Mammary microvascular endothelial cell (primary cell): ENCODE measurements around the gene EML3. TPM values are rescaled to one million over a fixed set of nuclear protein-coding genes. Genes with fewer than 3 reads are reported as not detected.

ENCODE experiments used
- total RNA-seq: library from RNA; depleted of rRNA; stranded (reverse); fragments of >200 nt; gene quantifications from 2 replicates; pipeline ENCODE4 v1.2.3, GENCODE V29; 2015

The EML3 gene, protein sequence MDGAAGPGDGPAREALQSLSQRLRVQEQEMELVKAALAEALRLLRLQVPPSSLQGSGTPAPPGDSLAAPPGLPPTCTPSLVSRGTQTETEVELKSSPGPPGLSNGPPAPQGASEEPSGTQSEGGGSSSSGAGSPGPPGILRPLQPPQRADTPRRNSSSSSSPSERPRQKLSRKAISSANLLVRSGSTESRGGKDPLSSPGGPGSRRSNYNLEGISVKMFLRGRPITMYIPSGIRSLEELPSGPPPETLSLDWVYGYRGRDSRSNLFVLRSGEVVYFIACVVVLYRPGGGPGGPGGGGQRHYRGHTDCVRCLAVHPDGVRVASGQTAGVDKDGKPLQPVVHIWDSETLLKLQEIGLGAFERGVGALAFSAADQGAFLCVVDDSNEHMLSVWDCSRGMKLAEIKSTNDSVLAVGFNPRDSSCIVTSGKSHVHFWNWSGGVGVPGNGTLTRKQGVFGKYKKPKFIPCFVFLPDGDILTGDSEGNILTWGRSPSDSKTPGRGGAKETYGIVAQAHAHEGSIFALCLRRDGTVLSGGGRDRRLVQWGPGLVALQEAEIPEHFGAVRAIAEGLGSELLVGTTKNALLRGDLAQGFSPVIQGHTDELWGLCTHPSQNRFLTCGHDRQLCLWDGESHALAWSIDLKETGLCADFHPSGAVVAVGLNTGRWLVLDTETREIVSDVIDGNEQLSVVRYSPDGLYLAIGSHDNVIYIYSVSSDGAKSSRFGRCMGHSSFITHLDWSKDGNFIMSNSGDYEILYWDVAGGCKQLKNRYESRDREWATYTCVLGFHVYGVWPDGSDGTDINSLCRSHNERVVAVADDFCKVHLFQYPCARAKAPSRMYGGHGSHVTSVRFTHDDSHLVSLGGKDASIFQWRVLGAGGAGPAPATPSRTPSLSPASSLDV
- total RNA-seq: 28.5 and 30.8 TPM in 2 replicates

DNA sequence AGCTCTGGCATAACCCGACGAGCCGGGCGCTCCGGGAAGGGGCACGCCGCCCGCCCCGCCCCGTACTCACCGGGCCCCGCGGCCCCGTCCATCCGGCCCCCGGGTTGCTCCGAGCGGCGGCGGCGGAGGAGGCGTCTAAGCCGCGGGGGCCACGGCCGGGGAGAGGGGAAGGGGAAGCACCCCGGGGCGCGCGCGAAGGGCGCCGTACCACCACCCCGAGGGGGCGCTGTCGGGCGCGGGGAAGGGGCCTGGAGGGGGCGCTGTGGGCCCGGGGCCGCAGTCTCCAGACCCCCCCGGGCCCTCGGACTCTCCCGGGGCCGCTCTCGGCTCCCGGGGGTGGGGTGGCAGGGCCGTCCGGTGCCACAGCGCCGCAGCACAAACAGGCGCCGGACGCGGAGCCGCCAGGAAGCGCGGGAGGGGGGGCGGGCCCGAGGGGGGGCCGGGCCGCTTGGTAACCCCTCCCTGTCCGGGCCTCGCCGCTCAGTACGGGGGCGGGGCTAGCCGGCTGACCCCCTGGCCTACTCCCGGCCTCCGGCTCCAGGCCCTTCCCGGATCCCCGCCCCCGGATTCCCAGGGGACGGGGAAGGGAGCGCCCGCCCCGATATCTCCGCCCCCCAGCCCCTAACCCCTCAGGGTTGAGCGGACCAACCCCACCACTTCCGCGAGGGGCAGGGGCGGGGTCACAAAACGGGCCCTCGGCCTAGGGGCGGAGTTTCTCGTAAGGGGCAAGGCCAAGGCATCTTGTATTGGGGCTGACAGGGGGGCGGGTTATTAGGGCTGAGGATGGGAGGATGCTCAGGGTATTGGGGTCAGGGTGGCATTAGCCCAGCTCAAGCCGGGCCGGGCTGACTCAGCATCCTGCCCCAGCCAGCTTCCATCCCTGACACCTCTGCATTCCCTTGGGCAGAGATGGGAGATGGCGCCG lies at the start of gene EML3, which contains the start of gene ROM1:
TSS of gene EML3 (minus strand) at position 410 of the 925 bp plus-strand sequence. CDS start at position 92, 318 bp downstream.
TSS of gene ROM1 (plus strand) at position 892 of the 925 bp plus-strand sequence. CDS start at position 917, 25 bp downstream.

GRCh38 chr11:62645946-62646824 lies 33.6 kb upstream of the EML3 start, which contains the start of gene GANAB:
TSS of gene GANAB (minus strand) at chr11:62646613. CDS start at chr11:62646599, 14 bp downstream.

DNA sequence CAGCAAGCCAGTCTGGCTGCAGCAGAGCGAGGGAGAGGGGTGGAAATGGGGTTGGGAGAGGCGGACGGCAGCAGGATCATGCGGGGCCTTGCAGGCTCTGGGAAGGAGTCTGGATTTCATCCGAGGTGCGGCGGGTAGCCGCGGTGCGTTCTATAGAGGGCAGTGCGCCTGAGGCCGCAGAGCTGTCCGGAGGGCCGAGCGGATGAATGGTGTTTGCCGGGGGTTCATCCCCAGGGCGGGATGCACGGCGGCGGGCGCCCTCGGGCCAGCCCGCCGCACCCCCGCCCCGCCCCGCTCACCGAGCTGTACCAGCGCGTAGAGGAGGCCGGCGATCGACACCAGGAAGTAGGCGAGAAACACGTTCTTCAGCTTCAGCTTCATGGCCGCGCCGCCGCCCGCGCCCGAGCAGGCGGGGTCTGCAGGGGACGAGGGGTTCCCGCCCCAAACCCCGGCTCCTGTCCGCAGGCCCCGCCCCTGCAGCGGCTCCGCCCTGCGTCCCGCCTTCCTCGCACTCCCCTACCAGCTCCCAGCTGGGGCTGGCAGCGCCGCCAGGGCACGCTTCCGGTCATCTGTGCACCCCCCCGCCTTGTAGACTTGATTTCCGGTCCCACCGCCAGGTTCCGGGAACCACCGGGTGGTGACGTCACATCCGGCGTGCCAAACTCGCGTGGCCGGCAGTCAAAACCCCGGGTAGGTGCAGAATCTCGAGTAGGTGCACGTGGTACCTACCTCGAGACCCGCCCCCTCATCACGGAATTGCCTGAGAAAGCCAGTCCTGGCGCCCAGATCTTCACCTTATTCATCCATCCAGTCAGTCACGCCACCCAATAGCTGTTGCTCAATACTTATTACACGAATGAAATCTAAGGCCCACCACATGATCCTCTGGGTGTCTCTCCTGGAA lies 9.2 kb upstream of the EML3 start, which contains the start of gene B3GAT3:
TSS of gene B3GAT3 (minus strand) at position 420 of the 904 bp plus-strand sequence. CDS start at position 381, 39 bp downstream.

DNA sequence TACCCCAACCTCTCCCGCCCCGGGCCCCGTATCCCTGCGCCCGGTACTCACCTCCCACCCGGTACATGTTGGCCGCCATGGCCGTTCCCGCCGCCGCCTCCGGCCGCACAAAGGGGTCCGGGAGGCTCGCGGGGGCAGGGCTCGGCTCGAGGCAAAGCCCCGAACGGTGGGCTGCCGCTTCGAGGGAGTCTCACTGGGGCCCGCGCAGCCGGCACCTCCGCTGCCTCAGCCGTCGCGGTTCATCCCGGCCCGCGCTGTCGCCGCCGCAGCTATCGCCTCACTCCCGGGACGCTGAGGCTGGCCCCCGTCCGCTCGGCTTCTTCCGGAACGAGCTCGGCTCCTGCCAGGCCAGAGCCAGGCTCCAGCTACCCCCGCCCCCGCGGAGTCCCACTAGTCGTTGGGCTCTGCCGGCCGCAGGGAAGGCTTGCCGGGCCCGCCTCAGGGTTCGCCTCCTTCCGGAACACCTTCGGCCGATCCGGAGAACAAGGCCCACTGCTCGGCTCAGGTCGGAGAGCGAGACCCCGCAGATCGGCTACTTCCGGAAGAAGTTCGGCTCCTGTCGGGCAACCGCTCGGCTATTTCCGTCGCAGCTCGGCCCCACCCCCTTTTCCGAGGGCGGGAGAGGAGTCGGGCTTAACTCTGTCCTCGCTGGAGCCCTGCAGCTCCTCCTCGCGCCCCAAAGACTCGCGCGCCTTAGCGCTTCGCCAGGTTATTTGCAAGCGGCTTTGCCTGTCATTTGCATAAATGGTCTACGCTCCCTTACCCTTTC lies 11.0 kb downstream of the EML3 start, which contains the start of gene MTA2:
TSS of gene MTA2 (minus strand) at position 494 of the 769 bp plus-strand sequence. CDS start at position 79, 415 bp downstream.

DNA sequence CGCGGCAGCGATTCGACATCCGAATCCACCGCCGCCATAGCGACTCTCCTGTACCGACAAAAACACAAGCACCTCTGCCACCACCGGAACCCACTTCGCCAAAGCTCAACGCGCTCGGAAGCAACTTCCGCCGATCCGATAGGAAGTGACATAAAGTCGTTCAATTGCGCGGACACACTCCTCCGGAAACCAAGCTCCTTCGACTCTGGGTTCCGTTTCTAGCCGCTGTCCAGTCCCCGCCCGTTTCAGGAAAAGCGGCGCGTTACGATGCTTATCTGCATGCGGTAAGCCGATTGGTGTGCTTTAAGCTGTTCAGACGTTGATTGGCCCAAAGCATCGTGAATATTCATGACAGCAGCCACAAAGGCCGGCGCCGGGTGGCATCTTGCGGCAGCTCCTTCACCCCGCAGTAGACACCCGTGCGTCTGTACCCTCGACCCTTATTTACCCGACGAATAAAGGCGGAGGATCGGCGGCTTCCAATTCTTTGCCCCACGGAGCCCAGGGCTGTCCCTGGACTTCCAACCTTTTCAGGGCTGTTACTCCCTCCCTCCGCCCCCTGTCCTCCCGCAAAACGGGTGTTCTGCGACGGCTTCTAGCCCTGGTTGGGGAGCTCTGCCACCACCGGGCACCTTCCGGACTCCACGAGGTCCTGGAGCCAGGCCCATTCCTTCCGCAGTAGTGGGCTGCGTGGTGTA lies 21.0 kb downstream of the EML3 start, which contains the start of gene TUT1:
TSS of gene TUT1 (minus strand) at position 76 of the 698 bp plus-strand sequence. CDS start at position 38, 38 bp downstream.

GRCh38 chr11:62573592-62574362 lies 38.8 kb downstream of the EML3 start, which contains the start of gene EEF1G:
TSS of gene EEF1G (minus strand) at chr11:62573891. CDS start at chr11:62573842, 49 bp downstream.

Other genes with a start within 250 kb of the EML3 start
- gene SCGB1A1, start 193.7 kb downstream of the EML3 start, total RNA-seq: not detected in 2 replicates
- gene AHNAK, start 66.0 kb downstream of the EML3 start, total RNA-seq: 391 and 413 TPM in 2 replicates
- gene EEF1G, start 38.9 kb downstream of the EML3 start, total RNA-seq: 1,562 and 1,604 TPM in 2 replicates
- gene TUT1, start 21.3 kb downstream of the EML3 start, total RNA-seq: 12.6 and 15.8 TPM in 2 replicates
- 155 and 164 TPM in 2 replicates for gene MTA2, start 10.9 kb downstream of the EML3 start, total RNA-seq
- 1.3 and 7.3 TPM in 2 replicates for gene ROM1, start 482 bp upstream of the EML3 start, total RNA-seq
- gene B3GAT3, start 9.2 kb upstream of the EML3 start, total RNA-seq: 26.6 and 34.2 TPM in 2 replicates
- gene GANAB, start 33.8 kb upstream of the EML3 start, total RNA-seq: 220 and 258 TPM in 2 replicates
- gene INTS5, start 40.5 kb upstream of the EML3 start, total RNA-seq: 28.9 and 31.1 TPM in 2 replicates
- gene C11orf98, start 52.4 kb upstream of the EML3 start, total RNA-seq: 72.4 TPM in 2 replicates
- gene CSKMT, start 52.5 kb upstream of the EML3 start, total RNA-seq: 3.5 and 3.8 TPM in 2 replicates
- 11.8 and 15.9 TPM in 2 replicates for gene UQCC3, start 58.9 kb upstream of the EML3 start, total RNA-seq
- gene LBHD1, start 59.5 kb upstream of the EML3 start, total RNA-seq: 2.2 and 2.8 TPM in 2 replicates
- gene UBXN1, start 66.3 kb upstream of the EML3 start, total RNA-seq: 110 and 132 TPM in 2 replicates
- 0.05 TPM in 1 of 2 replicates, not detected in the other for gene LRRN4CL, start 76.8 kb upstream of the EML3 start, total RNA-seq
- 28.1 and 37.9 TPM in 2 replicates for gene BSCL2, start 94.6 kb upstream of the EML3 start, total RNA-seq
- not detected in 2 replicates for gene GNG3, start 94.9 kb upstream of the EML3 start, total RNA-seq
- 8.7 and 10.3 TPM in 2 replicates for gene HNRNPUL2, start 114.7 kb upstream of the EML3 start, total RNA-seq
- 28.2 and 32.2 TPM in 2 replicates for gene TTC9C, start 115.7 kb upstream of the EML3 start, total RNA-seq
- gene ZBTB3, start 141.4 kb upstream of the EML3 start, total RNA-seq: 8.0 and 14.2 TPM in 2 replicates
- gene POLR2G, start 148.8 kb upstream of the EML3 start, total RNA-seq: 78.9 and 90.7 TPM in 2 replicates
- gene TAF6L, start 158.6 kb upstream of the EML3 start, total RNA-seq: 23.3 and 24.0 TPM in 2 replicates
- 63.6 and 66.8 TPM in 2 replicates for gene TMEM179B, start 174.6 kb upstream of the EML3 start, total RNA-seq
- gene TMEM223, start 179.2 kb upstream of the EML3 start, total RNA-seq: 25.3 and 27.1 TPM in 2 replicates
- gene NXF1, start 192.7 kb upstream of the EML3 start, total RNA-seq: 36.0 and 45.9 TPM in 2 replicates
- gene STX5, start 219.3 kb upstream of the EML3 start, total RNA-seq: 26.4 and 28.9 TPM in 2 replicates
- not detected in 2 replicates for gene TEX54, start 220.1 kb upstream of the EML3 start, total RNA-seq
- gene WDR74, start 226.8 kb upstream of the EML3 start, total RNA-seq: 58.9 and 62.4 TPM in 2 replicates